ENCODE results near the gene MKNK2.

The MKNK2 gene

DNA sequence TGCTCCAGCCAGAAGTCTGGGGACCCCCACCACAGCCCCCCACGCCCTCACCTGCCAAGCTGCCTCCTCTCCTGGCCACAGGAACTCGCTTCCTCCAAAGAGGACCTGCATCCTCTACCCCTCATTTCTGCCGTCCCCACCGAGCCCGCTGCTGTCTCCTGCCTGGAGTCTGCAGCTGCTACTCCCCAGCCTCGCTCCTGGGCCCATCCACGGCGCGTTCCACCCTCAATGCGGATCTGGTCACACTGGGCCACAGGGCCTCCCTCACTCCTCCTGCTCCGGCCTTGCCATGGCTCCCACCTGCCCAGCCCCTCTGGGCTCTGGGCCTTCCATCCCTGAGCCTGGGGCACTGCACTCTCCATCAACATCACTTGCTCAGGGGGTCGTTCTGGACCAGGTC lies 39.9 kb downstream of the MKNK2 start:
- H3K27ac ChIP-seq = no peak overlapping the region
- TF ChIP-seq, protein P1, sequence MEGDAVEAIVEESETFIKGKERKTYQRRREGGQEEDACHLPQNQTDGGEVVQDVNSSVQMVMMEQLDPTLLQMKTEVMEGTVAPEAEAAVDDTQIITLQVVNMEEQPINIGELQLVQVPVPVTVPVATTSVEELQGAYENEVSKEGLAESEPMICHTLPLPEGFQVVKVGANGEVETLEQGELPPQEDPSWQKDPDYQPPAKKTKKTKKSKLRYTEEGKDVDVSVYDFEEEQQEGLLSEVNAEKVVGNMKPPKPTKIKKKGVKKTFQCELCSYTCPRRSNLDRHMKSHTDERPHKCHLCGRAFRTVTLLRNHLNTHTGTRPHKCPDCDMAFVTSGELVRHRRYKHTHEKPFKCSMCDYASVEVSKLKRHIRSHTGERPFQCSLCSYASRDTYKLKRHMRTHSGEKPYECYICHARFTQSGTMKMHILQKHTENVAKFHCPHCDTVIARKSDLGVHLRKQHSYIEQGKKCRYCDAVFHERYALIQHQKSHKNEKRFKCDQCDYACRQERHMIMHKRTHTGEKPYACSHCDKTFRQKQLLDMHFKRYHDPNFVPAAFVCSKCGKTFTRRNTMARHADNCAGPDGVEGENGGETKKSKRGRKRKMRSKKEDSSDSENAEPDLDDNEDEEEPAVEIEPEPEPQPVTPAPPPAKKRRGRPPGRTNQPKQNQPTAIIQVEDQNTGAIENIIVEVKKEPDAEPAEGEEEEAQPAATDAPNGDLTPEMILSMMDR (conservative IDR thresholded peaks at IDR 0.05) = no peak

DNA sequence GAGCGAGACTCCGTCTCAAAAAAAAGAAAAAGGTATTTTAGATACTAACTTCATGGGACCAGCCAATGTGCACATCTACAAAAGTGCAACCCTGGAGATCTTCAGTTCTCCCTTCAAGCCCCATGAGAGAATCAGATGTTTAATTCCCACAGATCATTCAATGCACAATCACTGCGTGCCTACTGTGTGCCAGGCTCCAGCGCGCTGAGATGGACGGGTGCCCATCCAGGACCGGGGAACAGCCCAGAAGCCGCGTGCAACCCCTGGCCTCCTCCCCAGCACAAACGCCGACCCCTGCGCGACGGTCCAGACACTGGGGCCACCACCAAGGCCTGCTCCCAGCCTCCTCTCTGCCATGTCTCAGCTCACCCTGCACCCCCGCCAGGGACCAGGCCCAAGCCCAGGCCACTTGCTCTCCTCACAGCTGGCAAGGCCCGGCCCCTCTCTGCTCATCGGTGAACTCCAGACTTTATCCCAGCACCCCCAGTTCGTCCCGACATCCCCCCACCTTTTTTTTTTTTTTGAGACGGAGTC lies 40.8 kb downstream of the MKNK2 start:
- TF ChIP-seq, protein P1 (conservative IDR thresholded peaks at IDR 0.05) = no peak
- no peak overlapping the region for H3K27ac ChIP-seq

DNA sequence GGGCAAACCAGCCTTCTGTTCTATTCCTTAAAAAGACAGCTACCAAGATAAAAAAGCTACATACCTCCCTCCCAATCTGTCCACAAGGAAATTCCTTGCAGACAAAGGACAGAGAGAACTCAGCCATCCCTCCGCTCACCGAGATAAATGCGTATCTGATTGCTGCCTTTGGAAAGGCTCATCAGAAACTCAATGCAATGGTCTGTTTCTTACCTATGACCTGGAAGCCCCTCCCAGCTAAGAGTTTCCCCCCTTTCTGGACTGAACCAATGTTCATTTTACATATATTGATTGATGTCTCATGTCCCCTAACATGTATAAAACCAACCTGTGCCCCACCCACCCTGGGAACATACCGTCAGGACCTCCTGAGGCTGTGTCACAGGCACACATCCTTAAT lies 47.2 kb downstream of the MKNK2 start:
- H3K27ac ChIP-seq = no peak overlapping the region
- TF ChIP-seq, protein P1 (conservative IDR thresholded peaks at IDR 0.05) = no peak

DNA sequence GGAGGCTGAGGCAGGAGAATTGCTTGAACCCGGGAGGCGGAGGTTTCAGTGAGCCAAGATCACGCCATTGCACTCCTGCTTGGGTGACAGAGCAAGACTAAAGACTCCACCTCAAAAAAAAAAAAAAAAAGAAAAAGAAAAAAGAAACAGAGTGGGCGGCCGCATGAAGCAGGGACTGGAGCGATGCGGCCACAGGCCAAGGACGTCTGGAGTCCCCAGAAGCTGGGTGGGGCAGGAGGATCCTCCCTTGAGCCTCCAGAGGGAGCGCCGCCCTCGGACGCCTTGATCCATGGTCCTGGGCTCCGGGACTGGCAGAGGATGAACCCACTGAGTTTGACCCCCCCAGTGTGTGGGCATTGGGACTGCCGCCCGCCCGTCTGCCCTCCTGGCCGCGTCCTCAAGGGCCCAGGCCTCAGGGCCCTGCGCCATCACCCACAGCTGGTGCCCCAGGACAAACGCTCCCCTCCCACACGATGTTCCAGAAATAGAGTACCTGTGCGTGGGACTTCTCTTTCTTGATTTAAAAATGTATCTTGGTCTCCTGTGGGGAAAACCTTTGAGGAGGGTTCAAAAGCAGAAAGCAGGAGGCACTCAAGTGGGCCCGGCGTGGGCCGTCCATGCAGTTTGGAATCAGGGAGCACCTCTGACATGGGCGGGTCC lies 51.1 kb downstream of the MKNK2 start:
- TF ChIP-seq, protein P1 (conservative IDR thresholded peaks at IDR 0.05) = no peak
- H3K27ac ChIP-seq = no peak overlapping the region

DNA sequence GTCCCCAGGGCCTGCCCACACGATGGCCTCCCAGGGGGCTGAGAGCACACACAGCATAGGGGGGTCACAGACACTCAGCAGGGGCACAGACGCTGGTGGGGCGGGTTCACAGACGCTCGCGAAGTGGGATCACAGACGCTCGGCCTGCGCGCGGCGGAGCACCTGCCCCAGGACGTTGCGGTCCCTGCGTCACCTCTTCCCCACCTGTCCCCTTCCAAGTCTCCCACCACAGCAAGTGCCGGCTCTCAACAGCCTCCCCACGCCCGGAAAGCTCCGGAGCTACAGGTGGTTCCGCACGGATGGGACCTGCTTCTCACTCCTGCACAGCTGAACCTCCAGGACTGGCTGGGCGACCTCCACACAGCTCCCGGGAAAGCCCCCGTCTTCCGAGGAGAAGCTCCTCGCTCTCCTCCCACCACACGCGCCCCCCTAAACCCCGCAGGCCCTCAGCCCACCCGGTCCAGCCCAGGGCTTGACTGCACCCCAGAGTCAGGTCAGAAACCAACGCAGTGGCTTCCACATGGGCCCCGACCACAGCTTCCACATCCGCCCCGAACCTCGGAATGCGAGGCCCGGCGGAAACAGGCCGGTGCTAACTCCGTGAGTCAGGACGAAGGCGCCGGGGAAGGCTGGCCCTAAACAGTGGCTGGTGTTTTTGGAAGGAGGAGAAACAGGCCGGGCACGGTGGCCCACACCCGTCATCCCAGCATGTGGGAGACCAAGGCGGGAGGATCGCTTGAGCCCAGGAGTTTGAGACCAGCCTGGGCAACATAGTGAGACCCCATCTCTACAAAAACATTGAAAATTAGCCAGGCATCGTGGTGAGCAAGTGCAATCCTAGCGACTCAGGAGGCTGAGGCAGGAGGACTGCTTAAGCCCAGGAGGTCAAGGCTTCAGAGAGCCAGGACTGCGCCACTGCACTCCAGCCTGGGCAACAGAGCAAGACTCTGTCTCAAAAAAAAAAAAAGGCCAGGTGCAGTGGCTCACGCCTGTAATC lies 52.0 kb downstream of the MKNK2 start:
- no peak overlapping the region for H3K27ac ChIP-seq
- TF ChIP-seq, protein P1 (conservative IDR thresholded peaks at IDR 0.05) = no peak

DNA sequence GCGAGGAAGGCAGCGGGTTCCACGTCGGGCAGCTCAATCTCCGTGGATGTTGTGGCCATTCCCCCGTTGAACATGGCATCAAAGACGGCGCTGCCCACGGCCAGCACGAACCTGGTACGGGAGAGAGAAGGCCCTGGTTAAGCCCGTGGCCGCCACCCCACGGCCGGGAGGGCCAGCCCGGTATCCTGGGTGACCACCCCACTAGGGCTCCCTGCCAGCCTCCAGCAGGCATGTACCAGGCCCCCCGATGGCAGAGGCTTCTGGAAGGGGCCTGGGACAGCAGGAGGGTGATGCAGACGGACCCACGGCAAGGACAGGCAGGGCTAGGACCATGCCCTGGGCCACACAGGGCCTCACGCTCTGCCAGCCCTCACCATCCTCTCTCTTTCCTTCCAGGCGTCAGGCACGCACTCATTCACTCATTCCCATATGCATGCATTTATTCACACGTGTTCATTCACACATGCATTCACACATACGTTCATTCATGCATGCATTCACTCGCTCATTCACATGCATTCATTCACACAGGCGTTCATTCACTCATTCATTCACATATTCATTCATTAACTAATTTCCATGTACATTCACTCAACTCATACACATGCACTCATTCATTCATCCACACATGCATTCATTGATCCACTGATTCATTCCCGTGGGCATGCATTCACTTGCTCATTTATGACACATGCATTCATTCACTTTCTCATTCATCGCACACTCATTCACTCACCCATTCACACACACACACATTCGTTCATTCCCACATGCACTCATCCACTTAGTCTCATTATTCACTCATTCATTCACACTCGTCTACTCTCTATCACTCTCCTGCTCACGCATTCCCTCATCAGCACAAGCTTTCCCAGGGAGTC lies 53.5 kb downstream of the MKNK2 start:
- no peak overlapping the region for H3K27ac ChIP-seq
- TF ChIP-seq, protein P1 (conservative IDR thresholded peaks at IDR 0.05) = no peak
